HG02840 (cell line): ENCODE data around the gene RNF207.

ENCODE experiments used
- ATAC-seq: cut with Tn5 transposase; IDR thresholded peaks from one replicate; pipeline ENCODE4 v1.9.1; 2021; ENCODE audit warnings: mild to moderate bottlenecking, moderate library complexity, moderate number of reproducible peaks; ENCODE audit not compliant: unreplicated experiment, low FRiP score

The RNF207 gene

GRCh38 chr1:6265151-6265550 lies 59.2 kb downstream of the RNF207 start:
- ATAC-seq: no peak

GRCh38 chr1:6266641-6267040 lies 60.7 kb downstream of the RNF207 start:
- ATAC-seq: no peak

- ATAC-seq: no peak
These were observed 61.9 kb downstream of the RNF207 start for GRCh38 chr1:6267686-6268322.

- ATAC-seq: no peak
These were observed 62.5 kb downstream of the RNF207 start for GRCh38 chr1:6268415-6268814.

GRCh38 chr1:6269296-6269695 lies 63.4 kb downstream of the RNF207 start:
- no peak for ATAC-seq

GRCh38 chr1:6269720-6270400 lies 63.9 kb downstream of the RNF207 start:
- ATAC-seq: no peak

GRCh38 chr1:6270401-6270800 lies 64.5 kb downstream of the RNF207 start:
- no peak for ATAC-seq
